HepG2 (cell line): Measurements from ENCODE around the gene ZCCHC24. TPM values are rescaled to one million over a fixed set of nuclear protein-coding genes. Genes with fewer than 3 reads are reported as not detected.

ENCODE experiments used
- CREM ChIP-seq, 2 experiments: sonication (generic) in 1 of 2; formaldehyde crosslinking in 1 of 2; IDR thresholded peaks; 2 replicates each; pipeline versions ENCODE4 v1.4.0 to v1.6.1; 2016 to 2020; ENCODE audit warnings: antibody characterized with exemption in 1 of 2, mild to moderate bottlenecking in 1 of 2, missing genetic modification reagents in 1 of 2
- DMAP1 ChIP-seq: IDR thresholded peaks from 2 replicates; pipeline ENCODE4 v1.6.1; 2016
- ETV6 ChIP-seq: sonication (generic); formaldehyde crosslinking; conservative IDR thresholded peaks from 2 replicates; pipeline ENCODE4 v1.4.0; 2020; ENCODE audit warnings: missing genetic modification reagents
- FLYWCH1 ChIP-seq: sonication (generic); formaldehyde crosslinking; IDR thresholded peaks from 2 replicates; pipeline ENCODE4 v1.8.1; 2023; ENCODE audit warnings: mild to moderate bottlenecking, missing genetic modification reagents
- FOXA3 ChIP-seq: IDR thresholded peaks from 2 replicates; pipeline ENCODE4 v1.6.1; 2016; ENCODE audit warnings: missing genetic modification reagents, missing compliant biosample characterization
- HIVEP1 ChIP-seq: sonication (generic); formaldehyde crosslinking; IDR thresholded peaks from 2 replicates; pipeline ENCODE4 v1.4.0; 2020; ENCODE audit warnings: mild to moderate bottlenecking, missing genetic modification reagents
- JUN ChIP-seq: sonication (generic); formaldehyde crosslinking; IDR thresholded peaks from 2 replicates; pipeline ENCODE4 v1.4.0; 2020; ENCODE audit warnings: mild to moderate bottlenecking, missing genetic modification reagents
- KDM3A ChIP-seq: IDR thresholded peaks from 2 replicates; pipeline ENCODE4 v1.6.1; 2018; ENCODE audit warnings: low read depth, missing compliant biosample characterization
- KDM5B ChIP-seq: sonication (generic); formaldehyde crosslinking; IDR thresholded peaks from 2 replicates; pipeline ENCODE4 v1.4.0; 2020; ENCODE audit warnings: missing genetic modification reagents, mild to moderate bottlenecking, borderline replicate concordance
- KLF9 ChIP-seq: IDR thresholded peaks from 2 replicates; pipeline ENCODE4 v1.6.1; 2016; ENCODE audit warnings: low read depth
- MTA1 ChIP-seq: sonication (generic); formaldehyde crosslinking; IDR thresholded peaks from 2 replicates; pipeline ENCODE4 v1.4.0; 2020; ENCODE audit warnings: missing genetic modification reagents, mild to moderate bottlenecking, borderline replicate concordance
- MXD4 ChIP-seq: IDR thresholded peaks from 2 replicates; pipeline ENCODE4 v1.6.1; 2016; ENCODE audit warnings: mild to moderate bottlenecking, missing biosample characterization, missing genetic modification reagents
- RXRA ChIP-seq: sonication (generic); formaldehyde crosslinking; IDR thresholded peaks from 2 replicates; pipeline ENCODE4 v1.5.1; 2020; ENCODE audit warnings: missing genetic modification reagents
- RXRB ChIP-seq: IDR thresholded peaks from 2 replicates; pipeline ENCODE4 v1.6.1; 2016; ENCODE audit warnings: borderline replicate concordance, missing genetic modification reagents, missing compliant biosample characterization
- TBX2 ChIP-seq: sonication (generic); formaldehyde crosslinking; IDR thresholded peaks from 2 replicates; pipeline ENCODE4 v1.5.0; 2020; ENCODE audit warnings: missing genetic modification reagents, mild to moderate bottlenecking, borderline replicate concordance
- ZNF101 ChIP-seq: sonication (generic); formaldehyde crosslinking; IDR thresholded peaks from 2 replicates; pipeline ENCODE4 v1.4.0; 2020; ENCODE audit warnings: mild to moderate bottlenecking, low read depth, missing genetic modification reagents, borderline replicate concordance
- ZNF501 ChIP-seq: sonication (generic); formaldehyde crosslinking; IDR thresholded peaks from 2 replicates; pipeline ENCODE4 v1.5.1; 2020; ENCODE audit warnings: mild to moderate bottlenecking, moderate library complexity, missing genetic modification reagents
- ZNF629 ChIP-seq: sonication (generic); formaldehyde crosslinking; conservative IDR thresholded peaks from 2 replicates; pipeline ENCODE4 v1.5.0; 2020; ENCODE audit warnings: missing genetic modification reagents
- ZNF740 ChIP-seq: sonication (generic); formaldehyde crosslinking; IDR thresholded peaks from 2 replicates; pipeline ENCODE4 v1.4.0; 2020; ENCODE audit warnings: missing genetic modification reagents
- ZNF768 ChIP-seq: sonication (generic); formaldehyde crosslinking; IDR thresholded peaks from 2 replicates; pipeline ENCODE4 v1.4.0; 2020; ENCODE audit warnings: missing genetic modification reagents
- ZZZ3 ChIP-seq: sonication (generic); formaldehyde crosslinking; IDR thresholded peaks from 2 replicates; pipeline ENCODE4 v1.4.0; 2020; ENCODE audit warnings: missing genetic modification reagents, mild to moderate bottlenecking, borderline replicate concordance
- polyA plus RNA-seq, 8 experiments: library from polyadenylated mRNA; depleted of rRNA in 3 of 8; stranded (reverse) in 7 of 8; unstranded in 1 of 8; fragments of >200 nt; fragmentation: Illumina TruSeq in 4 of 8; extraction: Trizol in 4 of 8; gene quantifications; 2 replicates each; pipeline versions ENCODE4 v1.2.1 to v1.2.3, GENCODE V29; 2011 to 2016; ENCODE audit warnings: low read depth in 4 of 8, missing spikeins in 1 of 8, mixed read lengths in 1 of 8; ENCODE audit not compliant: insufficient read depth in 1 of 8
- total RNA-seq, 5 experiments: library from RNA; depleted of rRNA; stranded (reverse); fragments of >200 nt; fragmentation: Illumina TruSeq; extraction: Trizol; gene quantifications; 2 replicates each; pipeline ENCODE4 v1.2.3, GENCODE V29; 2016; ENCODE audit warnings: low read depth in 1 of 5
- TF ChIP-seq, protein P1 (sequence below): sonication (generic); formaldehyde crosslinking; IDR thresholded peaks from 2 replicates; pipeline ENCODE4 v1.8.0; 2022; ENCODE audit warnings: missing genetic modification reagents, mild to moderate bottlenecking, borderline replicate concordance
- TF ChIP-seq, protein P2 (sequence below): sonication (generic); formaldehyde crosslinking; IDR thresholded peaks from 2 replicates; pipeline ENCODE4 v1.4.0; 2020; ENCODE audit warnings: mild to moderate bottlenecking, missing genetic modification reagents, borderline replicate concordance

The ZCCHC24 gene
- total and polyA plus RNA-seq, 2 of the 13 experiments (the other 11 are each of a cell fraction or from before 2014, with no cell fraction given) = 3.1 to 7.9 TPM

DNA sequence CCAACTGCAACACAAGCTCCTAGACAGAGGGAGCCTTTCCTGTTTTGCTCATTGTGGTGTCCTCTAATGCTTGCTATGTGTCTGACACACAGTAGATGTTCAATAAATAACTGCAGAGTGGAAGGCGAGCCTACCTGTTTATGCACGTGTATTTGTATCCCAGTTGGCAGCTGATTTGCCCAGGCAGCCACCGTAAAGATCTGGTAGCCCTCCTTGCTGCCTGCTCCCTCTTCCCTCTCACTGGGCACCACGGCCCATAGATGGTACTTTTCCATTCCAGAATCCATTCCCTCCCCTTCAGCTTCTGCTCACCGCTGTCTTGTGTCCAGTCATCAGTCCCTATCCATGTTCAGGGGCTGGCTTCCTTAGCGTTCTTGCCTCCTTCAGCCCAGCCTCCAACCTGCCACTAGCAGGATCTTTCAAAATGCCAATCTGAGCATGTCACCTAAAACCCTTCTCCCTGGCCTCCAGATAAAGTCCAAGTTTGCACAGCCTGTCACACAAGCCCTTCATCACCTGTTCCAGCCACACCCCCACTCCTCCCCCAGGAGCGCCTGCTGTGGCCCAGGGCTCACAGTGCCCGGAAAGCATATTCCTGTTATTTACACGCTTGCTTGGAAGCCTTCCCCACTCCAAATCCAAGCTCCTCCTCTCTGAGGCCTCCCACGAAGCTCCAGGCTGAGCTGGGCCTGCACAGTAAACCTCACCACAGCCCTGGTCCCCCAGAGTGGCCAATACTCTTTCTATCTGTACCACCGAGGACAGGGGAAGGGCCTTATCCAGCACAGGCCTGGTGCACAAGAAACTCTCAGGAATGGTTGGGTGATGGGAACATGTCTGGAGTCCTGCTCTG is 21.0 kb downstream of the ZCCHC24 start (continued):
- TF ChIP-seq ZNF740 (CRISPR knock-in tag) (peak; percentile 71; the same call in 1 of the 2 replicates), ZNF768 (CRISPR knock-in tag) (peak; percentile 28; the same call in 1 of the 2 replicates), FLYWCH1 (CRISPR knock-in tag) (no peak), KDM3A (CRISPR knock-in tag) (0 out of 2 replicates have a peak, but pooled peaks have one; percentile 48), RXRA (peak; percentile 38; the same call in 1 of the 2 replicates), MTA1 (CRISPR knock-in tag) (peak; percentile 86; the same call in 1 of the 2 replicates), TBX2 (CRISPR knock-in tag) (peak; percentile 58; the same call in 1 of the 2 replicates), ZNF101 (CRISPR knock-in tag) (no peak), ZNF501 (CRISPR knock-in tag) (peak; percentile 62; the same call in 1 of the 2 replicates), RXRB (CRISPR knock-in tag) (peak; percentile 33; the same call in 1 of the 2 replicates), ZZZ3 (no peak), DMAP1 (peak; percentile 60; the same call in 1 of the 2 replicates), KLF9 (CRISPR knock-in tag) (peak; percentile 72; the same call in 1 of the 2 replicates), FOXA3 (CRISPR knock-in tag) (peak; percentile 74), ZNF629 (no peak), CREM (IDR thresholded peaks at IDR 0.05) (peak; percentile 52; the same call in 1 of the 2 replicates), CREM (CRISPR knock-in tag; IDR thresholded peaks at IDR 0.05) (no peak), MXD4 (CRISPR knock-in tag) (0 out of 2 replicates have a peak, but pooled peaks have one; percentile 52), JUN (CRISPR knock-in tag) (peak; percentile 91), HIVEP1 (CRISPR knock-in tag) (0 out of 2 replicates have a peak, but pooled peaks have one; percentile 29), KDM5B (CRISPR knock-in tag) (peak; percentile 43; the same call in 1 of the 2 replicates), ETV6 (CRISPR knock-in tag) (peak; percentile 71; the same call in 1 of the 2 replicates)
- TF ChIP-seq, protein P1, sequence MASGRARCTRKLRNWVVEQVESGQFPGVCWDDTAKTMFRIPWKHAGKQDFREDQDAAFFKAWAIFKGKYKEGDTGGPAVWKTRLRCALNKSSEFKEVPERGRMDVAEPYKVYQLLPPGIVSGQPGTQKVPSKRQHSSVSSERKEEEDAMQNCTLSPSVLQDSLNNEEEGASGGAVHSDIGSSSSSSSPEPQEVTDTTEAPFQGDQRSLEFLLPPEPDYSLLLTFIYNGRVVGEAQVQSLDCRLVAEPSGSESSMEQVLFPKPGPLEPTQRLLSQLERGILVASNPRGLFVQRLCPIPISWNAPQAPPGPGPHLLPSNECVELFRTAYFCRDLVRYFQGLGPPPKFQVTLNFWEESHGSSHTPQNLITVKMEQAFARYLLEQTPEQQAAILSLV (CRISPR knock-in tag) = 0 out of 2 replicates have a peak, but pooled peaks have one; percentile 16
- TF ChIP-seq, protein P2, sequence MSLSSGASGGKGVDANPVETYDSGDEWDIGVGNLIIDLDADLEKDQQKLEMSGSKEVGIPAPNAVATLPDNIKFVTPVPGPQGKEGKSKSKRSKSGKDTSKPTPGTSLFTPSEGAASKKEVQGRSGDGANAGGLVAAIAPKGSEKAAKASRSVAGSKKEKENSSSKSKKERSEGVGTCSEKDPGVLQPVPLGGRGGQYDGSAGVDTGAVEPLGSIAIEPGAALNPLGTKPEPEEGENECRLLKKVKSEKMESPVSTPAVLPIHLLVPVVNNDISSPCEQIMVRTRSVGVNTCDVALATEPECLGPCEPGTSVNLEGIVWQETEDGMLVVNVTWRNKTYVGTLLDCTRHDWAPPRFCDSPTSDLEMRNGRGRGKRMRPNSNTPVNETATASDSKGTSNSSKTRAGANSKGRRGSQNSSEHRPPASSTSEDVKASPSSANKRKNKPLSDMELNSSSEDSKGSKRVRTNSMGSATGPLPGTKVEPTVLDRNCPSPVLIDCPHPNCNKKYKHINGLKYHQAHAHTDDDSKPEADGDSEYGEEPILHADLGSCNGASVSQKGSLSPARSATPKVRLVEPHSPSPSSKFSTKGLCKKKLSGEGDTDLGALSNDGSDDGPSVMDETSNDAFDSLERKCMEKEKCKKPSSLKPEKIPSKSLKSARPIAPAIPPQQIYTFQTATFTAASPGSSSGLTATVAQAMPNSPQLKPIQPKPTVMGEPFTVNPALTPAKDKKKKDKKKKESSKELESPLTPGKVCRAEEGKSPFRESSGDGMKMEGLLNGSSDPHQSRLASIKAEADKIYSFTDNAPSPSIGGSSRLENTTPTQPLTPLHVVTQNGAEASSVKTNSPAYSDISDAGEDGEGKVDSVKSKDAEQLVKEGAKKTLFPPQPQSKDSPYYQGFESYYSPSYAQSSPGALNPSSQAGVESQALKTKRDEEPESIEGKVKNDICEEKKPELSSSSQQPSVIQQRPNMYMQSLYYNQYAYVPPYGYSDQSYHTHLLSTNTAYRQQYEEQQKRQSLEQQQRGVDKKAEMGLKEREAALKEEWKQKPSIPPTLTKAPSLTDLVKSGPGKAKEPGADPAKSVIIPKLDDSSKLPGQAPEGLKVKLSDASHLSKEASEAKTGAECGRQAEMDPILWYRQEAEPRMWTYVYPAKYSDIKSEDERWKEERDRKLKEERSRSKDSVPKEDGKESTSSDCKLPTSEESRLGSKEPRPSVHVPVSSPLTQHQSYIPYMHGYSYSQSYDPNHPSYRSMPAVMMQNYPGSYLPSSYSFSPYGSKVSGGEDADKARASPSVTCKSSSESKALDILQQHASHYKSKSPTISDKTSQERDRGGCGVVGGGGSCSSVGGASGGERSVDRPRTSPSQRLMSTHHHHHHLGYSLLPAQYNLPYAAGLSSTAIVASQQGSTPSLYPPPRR (CRISPR knock-in tag) = peak; percentile 51; the same call in 1 of the 2 replicates
